Measurements from ENCODE around the gene PRM3. TPM values are rescaled to one million over a fixed set of nuclear protein-coding genes. Genes with fewer than 3 reads are reported as not detected.

PRM3 gene
- total RNA-seq, 2 donors from 2014 or later: not detected

GRCh38 chr16:11310634-11310977, 37.2 kb upstream of the PRM3 start:
- Mint-ChIP-seq H3K4me3 (peak overlapping the region; percentile 76), H3K4me1 (peaks cover 17% of the 10 kb centered on the region), H3K27ac (peak overlapping the region; percentile 32), H3K36me3 (ENCODE audit: low read depth) (no peaks in the 10 kb centered on the region), H3K27me3 (no peaks in the 10 kb centered on the region)
- H3K9me3 ChIP-seq (ENCODE audit: control insufficient read depth, low read length, poor library complexity, severe bottlenecking): no peaks in the 10 kb centered on the region
- DNase-seq (no peak), ATAC-seq (no peak)

- Mint-ChIP-seq H3K36me3 (ENCODE audit: low read depth) (no peaks in the 10 kb centered on the region), H3K27ac (peak overlapping the region; percentile 8), H3K27me3 (no peaks in the 10 kb centered on the region), H3K4me3 (no peak overlapping the region), H3K4me1 (peaks cover 17% of the 10 kb centered on the region)
- DNase-seq: no peak
- H3K9me3 ChIP-seq (ENCODE audit: control insufficient read depth, low read length, poor library complexity, severe bottlenecking): no peaks in the 10 kb centered on the region
- peak; percentile 28 for ATAC-seq
Measured at GRCh38 chr16:11309895-11310633, 36.6 kb upstream of the PRM3 start.

- H3K9me3 ChIP-seq (ENCODE audit: control insufficient read depth, low read length, poor library complexity, severe bottlenecking): no peaks in the 10 kb centered on the region
- no peaks in the 10 kb centered on the region for H3K27me3 Mint-ChIP-seq
- ATAC-seq (no peak), DNase-seq (no peak)
- H3K36me3 Mint-ChIP-seq (ENCODE audit: low read depth): no peaks in the 10 kb centered on the region
- H3K4me3 Mint-ChIP-seq: no peak overlapping the region
- peaks cover 17% of the 10 kb centered on the region for H3K4me1 Mint-ChIP-seq
- H3K27ac Mint-ChIP-seq: no peak overlapping the region
Measured at GRCh38 chr16:11308493-11309283, 35.3 kb upstream of the PRM3 start.

- Mint-ChIP-seq H3K4me1 (peaks cover 14% of the 10 kb centered on the region), H3K4me3 (no peak overlapping the region)
Measured at GRCh38 chr16:11307639-11308492, 34.4 kb upstream of the PRM3 start.

GRCh38 chr16:11306997-11307638, 33.7 kb upstream of the PRM3 start:
- ATAC-seq: no peak
- Mint-ChIP-seq H3K27me3 (no peaks in the 10 kb centered on the region), H3K27ac (peak overlapping the region; percentile 41), H3K4me3 (peak overlapping the region; percentile 43), H3K36me3 (ENCODE audit: low read depth) (no peaks in the 10 kb centered on the region), H3K4me1 (peaks cover 11% of the 10 kb centered on the region)
- H3K9me3 ChIP-seq (ENCODE audit: control insufficient read depth, low read length, poor library complexity, severe bottlenecking): no peaks in the 10 kb centered on the region
- DNase-seq: no peak

More at GRCh38 chr16:11307639-11308492, 34.4 kb upstream of the PRM3 start:
- peak overlapping the region; percentile 41 for H3K27ac Mint-ChIP-seq
- no peaks in the 10 kb centered on the region for H3K9me3 ChIP-seq (ENCODE audit: control insufficient read depth, low read length, poor library complexity, severe bottlenecking)
- DNase-seq (no peak), ATAC-seq (no peak)
- H3K36me3 Mint-ChIP-seq (ENCODE audit: low read depth): no peaks in the 10 kb centered on the region
- H3K27me3 Mint-ChIP-seq: no peaks in the 10 kb centered on the region

GRCh38 chr16:11306381-11306780, 33.0 kb upstream of the PRM3 start:
- no peaks in the 10 kb centered on the region for H3K27me3 Mint-ChIP-seq
- no peaks in the 10 kb centered on the region for H3K36me3 Mint-ChIP-seq (ENCODE audit: low read depth)
- DNase-seq (no peak), ATAC-seq (no peak)
- no peaks in the 10 kb centered on the region for H3K9me3 ChIP-seq (ENCODE audit: control insufficient read depth, low read length, poor library complexity, severe bottlenecking)
- H3K4me1 Mint-ChIP-seq: peaks cover 11% of the 10 kb centered on the region
- no peak overlapping the region for H3K4me3 Mint-ChIP-seq
- peak overlapping the region; percentile 41 for H3K27ac Mint-ChIP-seq

GRCh38 chr16:11303405-11304138, 30.1 kb upstream of the PRM3 start:
- no peak overlapping the region for H3K27ac Mint-ChIP-seq
- ATAC-seq: no peak

GRCh38 chr16:11302977-11303376, 29.5 kb upstream of the PRM3 start:
- DNase-seq: no peak
- peaks cover 2% of the 10 kb centered on the region for H3K4me1 Mint-ChIP-seq
- H3K27me3 Mint-ChIP-seq: no peaks in the 10 kb centered on the region
- H3K36me3 Mint-ChIP-seq (ENCODE audit: low read depth): no peaks in the 10 kb centered on the region
- H3K27ac Mint-ChIP-seq: no peak overlapping the region
- ATAC-seq: no peak
- H3K9me3 ChIP-seq (ENCODE audit: control insufficient read depth, low read length, poor library complexity, severe bottlenecking): no peaks in the 10 kb centered on the region
- no peak overlapping the region for H3K4me3 Mint-ChIP-seq

More at GRCh38 chr16:11303405-11304138, 30.1 kb upstream of the PRM3 start:
- H3K36me3 Mint-ChIP-seq (ENCODE audit: low read depth): no peaks in the 10 kb centered on the region
- H3K9me3 ChIP-seq (ENCODE audit: control insufficient read depth, low read length, poor library complexity, severe bottlenecking): no peaks in the 10 kb centered on the region
- no peak for DNase-seq
- no peaks in the 10 kb centered on the region for H3K27me3 Mint-ChIP-seq
- peaks cover 2% of the 10 kb centered on the region for H3K4me1 Mint-ChIP-seq
- H3K4me3 Mint-ChIP-seq: no peak overlapping the region

- H3K27me3 Mint-ChIP-seq: no peaks in the 10 kb centered on the region
Measured at GRCh38 chr16:11301645-11302501, 28.4 kb upstream of the PRM3 start.

GRCh38 chr16:11300560-11300892, 27.1 kb upstream of the PRM3 start:
- no peaks in the 10 kb centered on the region for H3K36me3 Mint-ChIP-seq (ENCODE audit: low read depth)
- no peak for DNase-seq
- no peak for ATAC-seq
- H3K27ac Mint-ChIP-seq: no peak overlapping the region
- no peaks in the 10 kb centered on the region for H3K27me3 Mint-ChIP-seq
- H3K4me1 Mint-ChIP-seq: peaks cover 7% of the 10 kb centered on the region
- no peak overlapping the region for H3K4me3 Mint-ChIP-seq
- H3K9me3 ChIP-seq (ENCODE audit: control insufficient read depth, low read length, poor library complexity, severe bottlenecking): no peaks in the 10 kb centered on the region

More at GRCh38 chr16:11301645-11302501, 28.4 kb upstream of the PRM3 start:
- no peaks in the 10 kb centered on the region for H3K36me3 Mint-ChIP-seq (ENCODE audit: low read depth)
- peaks cover 7% of the 10 kb centered on the region for H3K4me1 Mint-ChIP-seq
- H3K9me3 ChIP-seq (ENCODE audit: control insufficient read depth, low read length, poor library complexity, severe bottlenecking): no peaks in the 10 kb centered on the region
- DNase-seq (no peak), ATAC-seq (no peak)
- H3K27ac Mint-ChIP-seq: no peak overlapping the region
- no peak overlapping the region for H3K4me3 Mint-ChIP-seq

- Mint-ChIP-seq H3K36me3 (ENCODE audit: low read depth) (no peaks in the 10 kb centered on the region), H3K27me3 (no peaks in the 10 kb centered on the region), H3K27ac (no peak overlapping the region), H3K4me1 (peaks cover 7% of the 10 kb centered on the region), H3K4me3 (no peak overlapping the region)
- no peak for DNase-seq
- no peak for ATAC-seq
- no peaks in the 10 kb centered on the region for H3K9me3 ChIP-seq (ENCODE audit: control insufficient read depth, low read length, poor library complexity, severe bottlenecking)
Measured at GRCh38 chr16:11299865-11300559, 26.6 kb upstream of the PRM3 start.

All from T-helper 17 cell (primary cell).